ENCODE measurements around the gene CCL27. TPM values are rescaled to one million over a fixed set of nuclear protein-coding genes. Genes with fewer than 3 reads are reported as not detected.

Gene CCL27
- total RNA-seq, 2 experiments from 2014 or later, result 0.29 to 0.44 TPM

DNA sequence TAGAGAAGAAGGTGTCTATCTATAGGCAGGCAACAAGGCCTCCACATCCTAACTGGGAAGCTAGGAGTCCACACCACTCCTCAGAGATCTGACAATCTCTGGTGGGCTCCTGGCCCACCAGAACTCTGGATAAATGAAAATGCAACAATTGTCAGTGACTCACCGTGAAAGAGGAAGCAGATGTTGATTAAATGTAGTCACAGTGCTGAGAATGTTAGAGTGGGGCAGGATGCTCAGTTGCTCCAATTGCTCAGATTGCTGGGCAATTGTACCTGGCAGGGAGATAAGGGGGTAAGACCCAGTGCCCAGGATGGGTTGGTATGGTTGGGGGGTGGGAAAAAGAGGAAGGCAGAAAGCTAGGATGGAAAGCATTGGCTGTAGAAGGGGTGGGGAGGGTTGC lies 24.3 kb upstream of the CCL27 start:
- ChIA-PET POLR2A (no interaction called here), CTCF (interaction anchor here (1.4 kb wide), 1 partner anchor 15 kb away, joined by 4 read pairs; no protein-coding TSS in a partner anchor)

DNA sequence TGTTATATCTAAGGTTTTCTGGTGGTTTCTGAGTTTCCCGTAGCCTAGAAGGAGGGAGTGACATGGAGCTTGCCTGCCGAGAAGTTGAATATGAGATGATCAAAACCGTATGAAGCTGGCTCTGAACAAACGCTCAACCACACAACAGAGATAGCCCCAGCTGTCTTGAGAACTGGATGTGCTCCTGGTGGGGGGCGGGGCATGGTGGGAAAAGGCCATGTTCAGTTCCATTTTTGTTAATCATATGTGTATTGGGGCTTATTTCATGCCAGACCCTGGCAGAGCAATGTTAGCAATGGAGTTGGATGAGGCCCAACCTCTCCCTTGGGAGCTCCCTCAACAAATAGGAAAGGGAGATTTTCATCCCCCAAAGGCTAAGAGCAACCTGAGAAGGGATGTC lies 23.8 kb upstream of the CCL27 start:
- CTCF ChIA-PET, result interaction anchor here (1.4 kb wide), 1 partner anchor 16 kb away, joined by 4 read pairs; no protein-coding TSS in a partner anchor
- POLR2A ChIA-PET, result no interaction called here

DNA sequence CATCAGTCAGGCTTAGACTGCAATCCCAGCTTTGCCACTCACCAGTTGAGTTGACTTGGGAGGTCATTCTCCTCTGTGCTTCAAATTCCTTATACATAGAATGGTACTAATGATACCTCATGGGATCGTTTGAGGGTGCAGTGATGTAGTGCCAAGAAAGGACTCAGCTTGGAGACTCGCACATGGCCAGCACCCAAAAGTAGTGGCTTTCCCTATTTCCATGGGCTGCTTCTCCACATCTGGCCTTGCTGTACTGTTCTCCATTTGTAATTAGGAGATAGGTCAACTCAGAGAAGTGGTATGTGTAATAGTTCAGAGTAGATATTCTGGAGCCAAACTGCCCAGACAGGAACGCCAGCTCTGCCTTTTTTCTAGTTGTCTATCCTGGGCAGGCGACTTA lies 23.1 kb upstream of the CCL27 start:
- POLR2A ChIA-PET, result no interaction called here

DNA sequence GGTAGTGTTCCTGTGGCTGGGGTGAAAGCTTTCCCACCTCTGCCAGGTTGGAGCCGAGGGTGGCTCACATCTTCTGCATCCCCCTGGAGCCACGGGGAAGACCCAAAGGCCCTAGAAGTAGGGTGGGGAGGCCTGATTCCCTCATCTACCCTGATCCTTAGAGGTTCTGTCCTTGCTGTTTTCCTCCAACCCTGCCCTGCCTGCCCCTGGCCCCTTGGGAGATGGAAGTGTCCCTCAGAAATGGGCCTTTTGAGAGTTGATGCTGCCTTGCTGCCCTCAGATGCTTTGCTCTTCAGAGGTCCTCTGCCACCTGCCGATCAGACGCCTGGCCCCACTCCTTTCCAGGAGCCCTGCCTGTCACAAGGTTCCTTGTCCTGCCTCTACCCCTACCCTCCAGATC lies 22.4 kb upstream of the CCL27 start:
- ChIA-PET POLR2A (no interaction called here), CTCF (interaction anchor here (0.7 kb wide), 1 partner anchor 327 kb away, joined by 3 read pairs; no protein-coding TSS in a partner anchor)

More for the DNA sequence above, 23.1 kb upstream of the CCL27 start:
- CTCF ChIA-PET, result interaction anchor here (1.4 kb wide), 1 partner anchor 17 kb away, joined by 4 read pairs; no protein-coding TSS in a partner anchor

DNA sequence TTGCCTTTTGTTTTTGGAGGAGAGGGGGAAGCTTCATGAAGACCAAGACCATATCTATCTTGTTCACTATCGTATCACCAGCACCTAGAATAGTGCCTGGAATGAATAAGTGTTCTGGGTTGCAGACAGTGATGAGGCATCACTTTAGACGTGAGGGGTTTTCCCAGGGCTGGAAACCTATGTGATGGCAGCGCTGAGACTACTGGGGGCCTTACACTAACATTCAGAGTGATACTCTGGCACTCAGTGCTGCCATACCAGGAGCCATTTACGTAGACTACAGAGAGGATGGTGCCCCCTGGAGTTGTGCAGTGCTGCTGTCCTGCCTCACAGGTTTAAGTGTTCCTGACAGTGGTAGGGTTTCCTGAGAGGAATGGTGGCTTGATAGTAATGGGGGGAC lies 21.7 kb upstream of the CCL27 start:
- ChIA-PET CTCF (interaction anchor here (0.8 to 1.1 kb wide), 2 partner anchors 17 to 18 kb away, joined by 3 to 4 read pairs; no protein-coding TSS in a partner anchor), POLR2A (interaction anchor here (0.6 kb wide), 1 partner anchor 47 kb away, joined by 3 read pairs; no protein-coding TSS in a partner anchor)

DNA sequence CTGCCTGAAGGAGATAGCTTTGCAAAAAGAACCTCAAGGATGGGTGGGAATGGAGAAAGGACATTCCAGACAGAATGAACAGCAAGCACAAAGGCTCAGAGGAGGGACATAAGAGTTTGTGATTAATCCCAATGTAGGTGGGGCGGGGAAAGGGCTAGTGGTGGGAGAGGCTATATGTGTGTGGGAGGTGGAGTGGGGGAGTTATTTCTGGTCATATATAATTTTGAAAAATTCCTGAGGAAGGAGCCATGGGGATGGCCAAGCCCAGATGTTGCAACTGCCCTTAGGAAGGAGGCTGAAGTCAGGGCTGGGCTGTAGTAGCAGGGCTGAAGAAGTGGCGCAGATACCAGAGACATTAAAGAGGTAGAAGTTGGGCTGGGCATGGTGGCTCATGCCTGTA lies 13.4 kb upstream of the CCL27 start:
- ChIA-PET POLR2A (no interaction called here), CTCF (interaction anchor here (1.1 to 2.2 kb wide), 3 partner anchors 23 to 27 kb away, joined by 4 to 10 read pairs (median 6); no protein-coding TSS in a partner anchor)

DNA sequence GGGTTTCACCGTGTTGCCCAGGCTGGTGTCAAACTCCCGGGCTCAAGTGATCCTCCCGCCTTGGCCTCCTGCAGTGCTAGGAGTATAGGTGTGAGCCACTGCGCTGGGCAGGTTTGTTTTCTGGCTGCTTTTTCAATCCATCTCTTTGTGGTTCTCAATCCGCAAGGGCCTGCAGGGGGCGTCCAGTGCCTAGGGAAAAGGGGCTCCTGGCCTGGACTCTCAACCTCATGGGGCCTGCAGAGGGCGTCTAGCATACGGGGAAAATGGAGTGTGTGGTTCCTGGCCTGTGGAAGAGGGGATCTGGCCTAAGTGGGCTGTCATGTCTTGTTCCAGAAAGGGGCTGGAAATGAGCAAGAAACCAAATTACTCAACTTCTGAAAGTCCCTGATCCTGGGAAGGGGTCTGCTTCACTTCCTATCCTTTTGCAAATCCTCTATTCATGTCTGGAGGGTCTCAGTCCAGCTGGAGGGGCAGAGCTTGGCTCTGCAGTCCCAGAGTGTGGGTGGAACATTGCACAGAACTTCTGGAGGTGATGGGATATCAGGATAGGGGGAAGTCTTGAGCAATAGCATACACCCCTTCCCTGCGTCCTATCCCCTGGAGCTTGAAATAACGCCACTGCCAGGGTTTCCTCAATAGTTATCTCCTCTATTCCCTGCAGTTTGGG lies 12.7 kb upstream of the CCL27 start:
- ChIA-PET CTCF (interaction anchor here (1.1 to 2.2 kb wide), 6 partner anchors 16 to 55 kb away, joined by 3 to 10 read pairs (median 4); partner anchors contain the start of genes CCL19 and DCTN3), POLR2A (interaction anchor here (1.2 kb wide), 1 partner anchor 396 kb away, joined by 9 read pairs; no protein-coding TSS in a partner anchor)

DNA sequence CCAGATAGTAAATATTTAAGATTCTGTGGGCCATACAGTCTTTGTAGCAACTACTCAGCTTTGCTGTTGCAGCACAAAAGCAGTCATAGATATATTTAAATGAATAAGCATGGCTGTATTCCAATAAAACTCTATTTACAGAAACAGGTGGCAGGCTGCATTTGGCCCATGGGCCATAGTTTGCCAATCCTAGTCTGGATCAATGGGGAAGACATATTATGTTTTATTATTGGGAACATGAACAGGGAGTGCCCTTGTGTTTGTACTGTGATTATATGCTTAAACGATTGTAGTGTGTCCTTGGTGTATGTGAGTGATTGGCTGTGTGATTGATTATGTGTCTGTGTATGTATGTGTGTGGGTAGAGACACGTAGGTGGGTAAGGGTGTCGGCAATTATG lies 12.0 kb upstream of the CCL27 start:
- POLR2A ChIA-PET, result interaction anchor here (1.2 kb wide), 1 partner anchor 397 kb away, joined by 9 read pairs; no protein-coding TSS in a partner anchor
- CTCF ChIA-PET, result interaction anchor here (1.1 to 1.6 kb wide), 4 partner anchors 10 to 54 kb away, joined by 3 to 4 read pairs (median 4); partner anchors contain the start of genes CCL19 and DCTN3

DNA sequence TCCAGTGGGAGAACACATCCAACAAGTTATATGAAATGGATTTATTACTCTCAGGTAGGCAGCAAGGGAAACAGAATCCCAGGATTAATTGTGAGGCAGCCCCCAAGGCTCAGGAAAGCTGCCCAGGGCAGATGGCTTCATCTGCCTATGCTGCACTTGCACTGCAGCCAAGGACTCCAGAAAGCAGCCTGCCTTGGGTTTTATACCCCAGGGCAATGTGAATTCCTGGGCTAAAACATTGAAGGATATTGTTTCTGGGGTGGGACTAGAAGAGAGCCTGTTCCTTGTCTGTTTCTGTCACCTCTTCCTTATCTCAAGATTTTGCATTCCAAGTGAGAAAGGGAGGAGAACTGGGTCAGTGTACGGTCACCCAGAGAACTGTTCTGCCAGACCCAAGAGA lies 8.8 kb upstream of the CCL27 start:
- POLR2A ChIA-PET, result no interaction called here
- CTCF ChIA-PET, result no interaction called here

DNA sequence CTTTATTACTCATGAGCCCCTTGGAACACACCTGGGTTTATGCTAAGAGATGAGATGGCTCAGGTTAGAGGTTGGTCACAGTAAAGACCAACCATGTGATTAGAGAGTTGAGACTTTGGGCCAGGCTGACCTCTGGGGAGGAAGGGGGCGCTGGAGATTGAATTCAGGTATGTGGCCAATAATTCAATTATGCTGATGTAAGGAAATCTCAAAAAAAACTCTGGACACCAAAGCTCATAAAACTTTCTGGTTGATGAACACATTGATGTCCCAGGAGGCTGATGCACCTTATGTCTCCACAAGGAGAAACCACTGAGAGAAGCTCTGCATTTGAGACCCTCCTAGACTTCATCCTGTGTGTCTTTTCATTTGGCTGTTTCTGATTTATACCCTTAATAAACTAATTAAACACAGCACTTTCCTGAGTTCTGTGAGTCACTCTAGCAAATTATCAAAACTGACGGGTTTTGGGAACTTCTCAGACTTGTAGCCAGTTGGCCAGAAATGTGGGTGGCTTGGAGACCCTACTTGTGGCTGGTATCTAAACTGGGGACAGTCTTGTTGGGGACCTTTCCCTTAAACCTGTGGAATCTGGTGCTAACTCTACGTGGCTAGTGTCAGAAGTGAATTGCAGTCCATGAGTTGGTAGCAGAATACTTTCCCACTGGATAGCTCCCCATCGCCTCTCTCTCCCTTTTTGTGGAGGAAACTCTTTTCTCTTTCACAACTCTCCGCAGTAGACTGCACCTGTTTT lies 7.5 kb upstream of the CCL27 start:
- POLR2A ChIA-PET, result no interaction called here

DNA sequence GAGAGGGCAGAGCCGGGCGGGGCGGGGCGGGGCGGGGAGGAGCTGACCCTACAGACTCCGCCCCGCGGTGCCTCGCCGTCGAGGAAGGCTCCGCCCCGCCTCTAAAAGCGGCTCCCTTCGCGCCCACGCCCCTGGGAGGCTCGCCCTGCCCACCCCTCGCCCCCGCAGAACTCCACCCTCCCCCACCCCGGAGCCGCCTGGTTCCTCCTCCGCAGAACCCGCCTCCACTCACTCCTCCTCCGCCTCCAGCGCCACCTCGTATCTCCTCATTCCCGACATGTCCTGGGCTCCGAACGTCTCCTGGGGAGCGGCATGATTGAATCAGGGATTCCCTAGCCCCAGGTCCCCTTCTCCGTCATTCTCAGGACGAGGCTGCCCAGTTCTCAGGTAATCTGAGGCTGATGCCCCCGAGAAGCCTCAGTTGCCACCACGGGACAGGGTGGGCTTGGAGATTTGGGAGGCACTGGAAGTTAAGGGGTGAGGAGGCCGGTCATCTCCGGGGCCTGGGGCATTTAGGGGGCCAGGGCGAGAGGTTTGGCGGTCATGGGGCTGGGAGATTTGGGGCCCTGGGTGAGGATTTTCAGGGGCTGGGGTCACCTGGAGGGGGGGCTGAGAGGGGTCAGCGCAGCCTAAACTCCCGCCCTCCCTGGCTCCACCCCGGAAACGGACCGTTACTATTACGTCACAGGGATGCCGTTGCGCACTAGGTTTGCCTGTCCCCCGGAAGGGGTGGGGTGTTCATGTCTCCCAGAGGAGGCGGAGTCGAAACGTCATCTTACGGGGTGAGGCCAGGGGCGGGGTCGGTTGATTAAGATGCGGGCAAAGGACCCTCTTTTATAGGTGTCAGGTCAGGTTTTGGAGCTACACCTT lies 3.2 kb upstream of the CCL27 start:
- POLR2A ChIA-PET, result interaction anchor here (0.9 to 1.3 kb wide), 2 partner anchors 19 to 28 kb away, joined by 3 to 10 read pairs; partner anchors contain the start of genes GALT and SIGMAR1
- CTCF ChIA-PET, result interaction anchor here (0.7 to 1.8 kb wide), 7 partner anchors 8 to 35 kb away, joined by 3 to 8 read pairs (median 4); partner anchors contain the start of gene IL11RA

More for the DNA sequence above, 7.5 kb upstream of the CCL27 start:
- CTCF ChIA-PET, result no interaction called here

DNA sequence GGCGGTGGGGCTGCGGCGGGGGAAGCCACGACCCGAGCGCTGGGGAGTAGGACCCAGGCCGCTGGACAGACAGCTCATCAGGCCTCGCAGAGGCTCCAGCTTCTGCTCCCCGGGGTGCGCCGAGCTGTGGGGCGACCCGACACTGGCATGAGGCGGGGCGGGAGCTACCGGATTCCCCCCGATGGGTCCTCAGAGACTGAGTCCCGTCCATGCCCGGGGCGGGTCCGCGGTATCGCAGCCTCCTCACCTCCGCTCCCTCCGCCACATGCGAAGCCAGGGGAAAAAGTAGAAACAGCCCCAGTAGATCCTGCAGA lies 2.6 kb upstream of the CCL27 start:
- ChIA-PET CTCF (interaction anchor here (0.6 to 1.8 kb wide), 11 partner anchors 8 to 289 kb away, joined by 3 to 8 read pairs (median 4); partner anchors contain the start of genes IL11RA and MYORG), POLR2A (interaction anchor here (0.9 to 1.3 kb wide), 2 partner anchors 19 to 27 kb away, joined by 3 to 10 read pairs; partner anchors contain the start of genes GALT and SIGMAR1)

DNA sequence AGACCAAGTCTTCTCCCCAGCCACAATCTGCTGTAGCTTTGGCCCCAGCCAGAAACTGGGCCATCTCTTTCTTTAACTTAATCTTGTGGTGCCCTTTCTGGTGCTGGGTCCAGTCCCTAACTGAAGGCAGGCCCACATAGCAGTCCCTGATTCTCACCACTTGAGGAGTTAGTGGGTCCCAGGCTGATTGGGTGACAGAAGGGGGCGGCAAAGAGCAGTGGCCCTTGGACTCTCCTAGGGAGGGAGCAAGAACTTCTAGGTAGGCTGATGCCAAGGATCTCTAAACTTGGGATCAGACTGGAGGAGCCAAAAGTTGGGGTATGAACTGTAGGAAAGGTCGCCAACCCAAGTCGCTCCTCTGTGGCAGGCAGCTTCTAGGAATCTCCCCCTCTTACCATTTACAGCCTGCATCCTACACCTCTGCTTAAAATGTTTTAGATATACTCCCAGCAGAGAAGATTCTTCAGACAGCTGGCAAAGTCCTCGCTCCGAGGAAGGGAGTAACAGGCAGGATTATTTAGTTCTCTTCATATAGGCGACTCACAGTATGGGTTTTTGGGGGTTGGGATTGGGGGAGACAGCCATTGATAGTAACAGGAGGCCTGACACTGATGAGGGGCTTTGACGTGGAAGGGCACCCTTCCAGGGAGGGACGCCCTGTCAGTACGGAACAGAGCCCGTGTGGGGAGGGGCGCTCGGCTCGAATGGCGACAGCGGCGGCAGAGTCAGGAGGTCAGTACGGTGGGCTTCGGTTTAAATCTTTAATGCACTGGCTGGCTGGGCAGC lies 2.0 kb upstream of the CCL27 start:
- CTCF ChIA-PET, result interaction anchor here (0.6 to 1.8 kb wide), 11 partner anchors 8 to 288 kb away, joined by 3 to 8 read pairs (median 4); partner anchors contain the start of genes GALT, IL11RA and MYORG
- POLR2A ChIA-PET, result interaction anchor here (0.9 to 1.3 kb wide), 2 partner anchors 18 to 27 kb away, joined by 3 to 10 read pairs; partner anchors contain the start of genes GALT and SIGMAR1

DNA sequence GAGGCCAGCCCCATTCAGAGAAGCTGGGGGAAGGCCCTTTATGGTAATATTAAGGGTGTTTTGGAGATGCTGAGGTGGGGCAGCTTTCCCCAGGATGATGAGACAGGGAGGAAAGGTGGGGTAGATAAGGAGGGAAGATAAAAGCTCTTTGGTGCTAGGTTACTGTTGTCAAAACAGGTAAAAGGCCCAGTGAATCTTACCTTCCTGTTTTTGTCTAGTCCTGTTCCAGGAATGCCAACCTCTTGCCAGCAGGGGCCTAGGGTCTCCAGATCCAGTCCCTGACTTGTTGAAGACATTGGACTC lies 797 bp upstream of the CCL27 start:
- CTCF ChIA-PET, result interaction anchor here (1.6 kb wide), 1 partner anchor 17 kb away, joined by 5 read pairs; the partner anchor contains the start of gene GALT
- POLR2A ChIA-PET, result no interaction called here

DNA sequence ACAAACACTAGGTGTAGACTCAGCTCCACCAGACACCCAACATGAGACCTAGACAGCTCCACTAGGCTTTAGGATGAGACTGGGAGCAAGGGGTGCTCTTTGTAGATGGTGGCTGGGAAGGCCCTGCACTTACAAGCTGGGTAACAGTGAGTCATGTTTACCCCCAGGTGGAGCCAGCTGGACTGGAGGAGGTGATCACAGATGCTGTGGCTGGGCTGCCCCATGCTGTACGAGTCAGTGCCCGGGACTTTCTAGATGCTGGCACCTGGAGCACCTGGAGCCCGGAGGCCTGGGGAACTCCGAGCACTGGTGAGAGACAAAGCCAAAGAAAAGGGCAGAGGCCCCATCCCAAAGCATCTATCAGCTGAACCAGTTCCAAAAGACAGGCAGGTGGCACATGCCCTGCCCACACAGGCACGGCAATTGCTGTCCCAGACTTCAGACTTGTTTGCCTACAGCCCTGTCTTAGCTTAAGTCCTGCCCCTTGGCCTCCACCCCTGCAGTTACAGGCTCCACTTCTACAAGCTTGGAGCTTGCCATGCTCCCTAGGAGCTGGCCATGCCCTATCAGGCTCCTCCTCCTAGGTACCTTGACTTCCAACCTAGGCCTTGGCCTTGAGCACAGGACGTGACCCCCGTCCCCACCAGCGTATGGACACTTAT lies 2.7 kb downstream of the CCL27 start:
- POLR2A ChIA-PET, result interaction anchor here (1.2 kb wide), 1 partner anchor 13 kb away, joined by 3 read pairs; no protein-coding TSS in a partner anchor
- CTCF ChIA-PET, result interaction anchor here (0.6 to 1.0 kb wide), 2 partner anchors 9 to 38 kb away, joined by 3 to 7 read pairs; no protein-coding TSS in a partner anchor

DNA sequence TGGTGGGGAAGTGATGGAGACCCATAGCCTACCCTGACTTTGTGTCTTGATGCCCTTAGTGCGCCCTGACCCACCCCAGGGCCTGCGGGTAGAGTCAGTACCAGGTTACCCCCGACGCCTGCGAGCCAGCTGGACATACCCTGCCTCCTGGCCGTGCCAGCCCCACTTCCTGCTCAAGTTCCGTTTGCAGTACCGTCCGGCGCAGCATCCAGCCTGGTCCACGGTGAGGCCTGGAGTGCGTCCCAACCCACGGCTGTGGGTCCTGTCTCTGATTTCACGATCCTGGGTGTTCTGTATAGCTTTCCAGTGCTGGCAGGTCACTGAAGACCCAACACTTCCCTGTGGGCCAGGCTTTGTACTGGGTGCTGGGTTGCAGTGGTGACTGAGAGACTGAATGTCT lies 4.0 kb downstream of the CCL27 start:
- CTCF ChIA-PET, result interaction anchor here (0.6 to 1.0 kb wide), 2 partner anchors 10 to 845 kb away, joined by 3 to 4 read pairs; no protein-coding TSS in a partner anchor
- POLR2A ChIA-PET, result interaction anchor here (1.8 kb wide), 1 partner anchor 11 kb away, joined by 6 read pairs; no protein-coding TSS in a partner anchor

DNA sequence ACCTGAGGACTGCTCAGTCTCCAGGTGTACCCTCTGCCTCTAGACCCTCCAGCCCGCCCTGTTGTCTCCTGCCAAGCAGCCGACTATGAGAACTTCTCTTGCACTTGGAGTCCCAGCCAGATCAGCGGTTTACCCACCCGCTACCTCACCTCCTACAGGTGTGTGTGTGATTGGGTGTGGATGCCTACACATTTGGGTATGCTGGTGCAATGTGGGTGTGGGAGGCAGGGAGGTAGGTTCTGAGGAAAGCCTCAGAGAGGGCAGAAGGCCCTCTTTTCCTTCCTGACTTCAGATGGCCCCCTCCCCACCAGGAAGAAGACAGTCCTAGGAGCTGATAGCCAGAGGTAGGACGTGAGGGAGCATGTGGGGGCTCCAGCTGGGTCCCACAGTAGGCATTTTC lies 5.5 kb downstream of the CCL27 start:
- POLR2A ChIA-PET, result interaction anchor here (1.8 kb wide), 1 partner anchor 10 kb away, joined by 6 read pairs; no protein-coding TSS in a partner anchor
- CTCF ChIA-PET, result interaction anchor here (1.0 to 2.0 kb wide), 3 partner anchors 8 to 12 kb away, joined by 3 to 9 read pairs (median 3); no protein-coding TSS in a partner anchor

Data from activated CD8-positive, alpha-beta memory T cell treated with anti-CD3 and anti-CD28 coated beads for 36 hours (primary cell).